GM18507 (cell line): Measurements from ENCODE around the gene GRM2.
"Not testable (repeated sequence)": the region's sequence is repeated elsewhere in the genome, so short reads cannot be mapped to it uniquely, and the experiment has no call there.

ENCODE experiments used
- DNase-seq: peaks from one replicate; pipeline ENCODE4 v3.0.0; 2011; ENCODE audit warnings: low read depth; ENCODE audit not compliant: insufficient read length; ENCODE audit errors: extremely low spot score
- FAIRE-seq: peaks from 2 replicates; lab custom pipeline; 2011; peaks lifted over from hg19 to GRCh38; lab: Jason Lieb, UNC

The GRM2 gene

DNA sequence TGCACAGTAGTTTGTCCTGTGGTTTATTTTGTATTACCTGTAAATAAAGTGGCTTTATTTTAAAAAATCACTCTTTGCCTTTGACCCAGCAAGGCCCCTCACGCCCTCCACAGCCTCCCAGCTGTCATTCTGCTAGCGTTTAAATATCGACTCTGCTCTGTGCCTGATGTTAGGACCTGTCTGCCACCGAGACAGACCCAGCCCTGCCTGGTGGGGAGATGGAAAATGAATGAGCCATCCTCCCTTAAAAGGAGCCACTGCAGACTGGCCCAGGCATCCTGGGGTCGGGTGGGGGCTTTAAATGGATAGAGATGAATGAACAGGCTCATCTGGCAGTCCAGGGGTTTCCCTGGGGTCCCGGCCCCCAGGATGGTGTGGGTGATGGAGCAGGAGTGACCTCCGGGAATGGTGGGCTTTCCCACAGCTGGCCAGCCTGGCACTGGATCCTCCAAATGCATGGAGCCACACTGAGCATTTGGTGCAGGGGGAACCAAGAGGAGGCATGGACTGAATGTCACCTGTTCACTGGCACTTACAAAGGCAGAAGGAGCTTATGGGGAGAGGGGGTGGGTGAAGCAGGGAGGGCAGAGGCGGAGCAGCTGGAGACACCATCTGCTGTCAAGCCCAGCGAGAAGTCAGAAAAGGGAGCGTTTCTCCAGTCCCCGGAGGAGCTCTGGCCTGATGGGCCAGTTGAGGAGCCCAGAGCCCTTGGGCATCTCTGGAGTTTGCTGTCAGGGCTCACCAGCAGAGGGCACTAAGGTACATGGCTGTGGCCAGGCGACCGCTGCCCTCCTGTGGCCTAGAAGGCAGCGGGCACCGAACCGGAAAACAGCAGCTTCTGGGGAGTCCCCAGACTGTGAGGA, 11.9 kb downstream of the GRM2 start:
- peak; percentile 91 for FAIRE-seq
- peak; percentile 72 for DNase-seq

DNA sequence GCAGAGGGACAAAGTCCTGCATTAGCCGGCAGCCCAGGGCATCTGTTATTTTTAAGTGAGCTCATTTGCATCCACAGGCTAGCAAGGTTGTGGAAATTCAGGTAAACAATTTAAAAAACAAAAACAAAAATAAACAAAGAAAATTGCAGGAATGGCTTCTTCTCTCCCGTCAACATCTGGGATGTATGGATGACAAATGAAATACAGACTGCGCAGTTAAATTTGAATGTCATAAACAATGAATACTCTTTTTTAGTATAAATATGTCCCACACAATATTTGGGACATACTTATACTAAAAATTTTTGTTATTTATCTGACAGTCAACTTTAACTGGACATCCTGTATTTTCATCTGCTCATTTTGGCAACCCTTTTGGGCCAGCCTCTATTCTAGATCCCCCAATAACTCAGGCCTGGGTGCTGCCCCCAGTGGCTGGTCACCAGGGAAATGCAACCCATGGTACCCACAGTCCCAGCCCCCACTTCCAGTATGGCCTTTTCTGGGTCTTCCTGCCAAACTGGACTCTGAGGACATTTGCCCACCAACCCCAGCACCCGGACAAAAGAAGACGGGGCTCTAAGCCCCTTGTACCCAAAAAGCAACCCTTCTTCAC, 12.7 kb downstream of the GRM2 start:
- no peak for DNase-seq
- FAIRE-seq: no peak

DNA sequence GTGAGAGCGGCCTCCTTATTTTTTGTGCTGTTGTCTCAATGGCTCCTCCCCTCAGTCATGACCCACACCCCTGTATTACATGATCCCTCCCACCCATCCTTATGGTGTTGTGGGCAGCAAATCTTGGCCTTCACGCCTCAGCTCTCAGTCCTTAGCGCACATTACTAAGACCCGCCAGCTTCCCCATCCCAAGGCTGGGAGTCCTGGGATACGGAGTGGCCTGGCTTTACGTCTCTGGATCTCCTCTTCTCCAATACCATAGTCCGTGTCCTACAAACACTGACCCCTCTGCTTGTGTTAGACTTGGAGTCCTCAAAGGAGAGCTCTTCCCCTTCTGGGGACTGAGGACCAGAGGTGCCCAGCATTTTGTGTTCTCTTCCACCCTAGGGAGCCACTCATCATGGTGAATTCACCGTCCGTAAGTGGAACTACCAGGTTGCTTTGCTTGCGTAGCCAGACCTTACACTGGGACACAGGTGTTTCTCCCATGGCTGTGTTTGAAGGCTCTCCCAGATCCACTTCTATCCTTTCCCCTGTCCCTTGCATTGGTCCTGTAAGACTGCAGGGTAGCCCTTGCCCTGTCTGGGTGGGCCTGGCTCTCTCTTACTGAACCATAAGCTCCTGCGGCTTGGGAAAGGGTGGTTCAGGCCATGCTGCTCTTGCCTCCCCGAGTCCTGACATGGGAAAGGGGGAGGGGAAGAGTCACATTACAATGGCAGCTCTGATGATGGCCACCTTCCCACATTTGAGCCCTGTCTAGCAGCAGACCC, 13.6 kb downstream of the GRM2 start:
- FAIRE-seq (no peak), DNase-seq (no peak)

DNA sequence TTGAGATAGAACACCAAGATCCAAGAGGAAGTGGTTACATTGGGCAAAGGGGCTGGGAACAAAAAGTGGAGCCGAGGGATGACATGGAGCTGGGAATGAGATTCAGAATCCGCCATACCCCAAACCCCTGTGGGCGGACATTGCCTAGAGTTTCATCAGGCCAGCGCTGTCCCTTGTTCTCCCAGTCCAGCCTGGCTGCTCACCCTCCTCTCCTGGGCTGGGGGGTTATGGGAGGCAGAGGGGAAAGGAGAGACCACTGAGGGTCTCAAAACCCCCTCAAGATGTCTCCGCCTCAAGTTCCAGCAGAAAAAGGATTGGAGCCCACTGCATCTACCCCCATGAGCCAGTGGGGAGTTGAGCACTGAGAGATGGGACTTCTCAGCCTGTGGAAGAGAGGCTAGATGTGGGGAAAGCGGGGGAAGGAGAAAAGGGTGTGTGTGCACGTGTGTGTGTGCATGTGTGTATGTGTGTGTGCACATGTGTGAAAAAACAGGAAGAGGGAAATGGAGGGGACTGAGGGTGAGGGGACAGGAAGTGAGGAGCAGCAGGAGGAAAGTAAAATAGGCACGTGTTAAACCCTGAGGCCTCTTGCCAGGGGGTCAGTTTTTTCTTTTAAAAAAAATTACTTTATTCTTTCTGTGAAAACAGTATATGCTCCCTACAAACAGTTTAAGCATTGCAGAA, 14.3 kb downstream of the GRM2 start:
- no peak for FAIRE-seq
- no peak for DNase-seq

DNA sequence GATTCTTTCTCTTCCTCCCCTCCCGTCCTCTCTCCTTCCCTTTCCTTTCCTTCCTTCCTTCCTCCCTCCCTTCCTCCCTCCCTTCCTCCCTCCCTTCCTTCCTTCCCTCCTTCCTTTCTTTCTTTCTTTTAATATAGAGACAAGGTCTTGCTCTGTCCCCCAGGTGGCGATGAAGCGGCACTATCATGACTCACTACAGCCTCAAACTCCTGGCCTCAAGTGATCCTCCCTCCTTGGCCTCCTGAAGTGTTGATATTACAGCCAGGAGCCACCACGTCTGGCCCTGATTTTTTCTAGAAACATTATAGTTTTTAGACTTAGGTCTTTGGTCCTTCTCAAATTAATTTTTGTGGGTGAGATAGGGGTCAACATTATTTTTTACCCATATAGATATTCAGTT, 15.5 kb downstream of the GRM2 start:
- FAIRE-seq (no peak), DNase-seq (no peak)

DNA sequence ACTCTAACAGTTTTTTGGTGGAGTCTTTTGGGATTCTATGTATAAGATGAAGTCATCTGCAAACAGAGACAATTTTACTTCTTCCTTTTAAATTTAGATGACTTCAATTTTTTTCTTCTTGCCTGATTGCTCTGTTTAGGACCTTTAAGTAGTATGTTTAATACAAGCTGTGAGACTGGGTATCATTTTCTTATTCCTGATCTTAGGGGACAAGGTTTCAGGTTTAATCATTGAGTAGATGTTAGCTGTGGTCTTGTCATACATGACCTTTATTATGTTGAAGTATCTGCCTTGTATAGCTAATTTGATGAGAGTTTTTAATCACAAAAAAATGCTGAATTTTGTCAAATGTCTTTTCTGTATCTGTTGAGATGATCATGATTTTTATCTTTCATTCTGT, 20.6 kb downstream of the GRM2 start:
- DNase-seq: no peak
- FAIRE-seq: no peak

DNA sequence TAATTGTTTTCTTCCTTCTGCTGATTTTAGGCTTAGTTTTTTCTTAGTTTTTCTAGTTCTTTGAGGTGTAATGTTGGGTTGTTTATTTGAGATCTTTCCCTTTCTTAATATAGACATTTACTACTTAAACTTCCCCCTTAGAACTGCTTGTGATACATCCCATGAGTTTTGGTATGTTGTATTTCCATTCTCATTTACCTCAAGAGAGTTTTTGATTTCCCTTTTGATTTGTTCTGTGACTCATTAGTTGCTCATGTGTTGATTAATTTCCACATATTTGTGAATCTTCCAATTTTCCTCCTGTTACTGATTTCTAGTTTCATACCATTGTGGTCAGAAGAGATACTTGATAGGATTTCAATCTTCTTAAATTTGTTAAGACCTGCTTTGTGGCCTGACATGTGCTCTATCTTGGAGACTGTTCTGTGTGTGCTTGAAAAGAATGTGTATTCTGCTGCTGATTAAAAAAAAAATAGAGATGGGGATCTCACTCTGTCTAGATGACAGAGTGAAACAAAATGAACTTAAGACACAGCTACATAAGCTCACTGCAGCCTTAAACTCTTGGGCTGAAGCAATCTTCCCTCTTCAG, 22.3 kb downstream of the GRM2 start:
- FAIRE-seq (no peak), DNase-seq (no peak)

DNA sequence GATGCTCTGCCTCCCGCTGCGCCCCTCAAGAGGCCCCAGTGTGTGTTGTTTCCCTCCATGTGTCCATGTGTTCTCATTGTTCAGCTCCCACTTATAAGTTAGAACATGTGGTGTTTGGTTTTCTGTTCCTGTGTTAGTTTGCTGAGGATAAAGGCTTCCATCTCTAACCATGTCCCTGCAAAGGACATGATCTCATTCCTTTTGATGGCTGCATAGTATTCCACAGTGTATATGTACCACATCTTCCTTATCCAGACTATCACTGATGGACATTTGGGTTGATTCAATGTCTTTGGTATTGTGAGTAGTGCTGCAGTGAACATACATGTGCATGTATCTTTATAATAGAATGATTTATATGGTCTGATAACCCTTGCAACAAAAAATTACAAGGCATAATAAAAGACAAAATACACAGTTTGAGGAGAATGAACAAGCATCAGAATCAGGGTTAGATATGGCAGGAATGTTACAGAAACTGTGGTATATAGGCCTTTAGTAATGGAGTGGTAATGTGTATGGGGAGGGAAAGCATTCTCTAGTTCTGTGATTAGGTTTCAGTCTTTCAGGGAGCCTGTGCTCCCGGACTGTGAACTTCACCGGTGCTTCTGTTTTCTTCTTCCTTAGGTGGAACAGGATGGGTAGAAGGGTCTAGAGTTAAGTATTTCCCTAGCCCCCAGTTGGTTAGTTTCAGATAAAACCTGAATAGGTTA, 27.1 kb downstream of the GRM2 start:
- no peak for FAIRE-seq

DNA sequence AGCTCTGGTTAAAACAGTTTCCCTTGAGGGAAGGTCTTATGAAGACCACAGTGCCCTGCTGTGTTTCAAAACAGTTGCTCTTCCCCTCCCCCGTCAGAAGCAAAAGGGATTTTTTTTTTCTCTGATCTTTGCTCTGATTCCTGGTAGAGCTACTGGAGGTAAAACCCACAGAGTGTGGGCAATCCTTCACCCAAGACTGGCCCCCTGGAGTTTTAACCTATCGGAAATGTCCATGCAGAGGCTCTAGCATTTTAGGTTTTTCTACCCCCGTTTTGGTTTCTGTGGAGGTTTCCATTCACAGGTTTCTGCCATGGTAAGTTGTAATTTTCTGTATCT, 27.7 kb downstream of the GRM2 start:
- FAIRE-seq (peak; percentile 21), DNase-seq (no peak)

More for the DNA sequence above, 27.1 kb downstream of the GRM2 start:
- DNase-seq: no peak

DNA sequence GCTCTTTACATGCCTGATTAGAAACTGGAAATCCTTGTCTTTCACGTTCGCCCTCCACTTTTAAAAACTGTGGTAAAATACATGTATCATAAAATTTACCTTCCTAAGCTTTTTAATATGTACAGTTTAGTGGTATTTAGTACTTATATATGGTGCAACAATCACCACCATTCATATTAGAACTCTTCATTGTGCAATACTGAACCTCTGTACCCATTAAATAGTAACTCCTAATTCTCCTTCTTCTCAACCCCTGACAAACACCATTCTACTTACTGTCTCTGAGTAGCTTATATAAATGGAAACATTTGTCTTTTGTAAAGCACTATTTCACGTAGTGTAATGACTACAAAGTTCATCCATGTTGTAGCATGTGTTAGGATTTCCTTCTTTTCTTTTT, 28.2 kb downstream of the GRM2 start:
- FAIRE-seq (no peak), DNase-seq (no peak)

DNA sequence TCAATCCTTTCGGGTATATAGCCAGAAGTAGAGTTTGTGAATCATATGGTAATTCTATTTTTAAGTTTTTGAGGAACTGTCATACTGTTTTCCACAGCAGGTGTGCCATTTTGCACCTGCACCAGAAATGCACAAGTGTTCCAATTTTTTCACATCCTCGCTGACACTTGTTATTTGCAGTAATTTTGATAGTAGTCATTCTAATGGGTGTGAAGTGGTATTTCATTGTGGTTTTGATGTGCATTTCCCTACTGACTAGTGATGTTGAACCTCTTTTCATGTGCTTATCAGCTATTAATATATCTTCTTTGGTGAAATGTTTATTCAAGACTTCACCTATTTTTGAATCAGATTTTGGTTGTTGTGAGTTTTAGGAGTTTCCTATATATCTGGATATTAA, 29.1 kb downstream of the GRM2 start:
- FAIRE-seq: no peak
- DNase-seq: no peak

DNA sequence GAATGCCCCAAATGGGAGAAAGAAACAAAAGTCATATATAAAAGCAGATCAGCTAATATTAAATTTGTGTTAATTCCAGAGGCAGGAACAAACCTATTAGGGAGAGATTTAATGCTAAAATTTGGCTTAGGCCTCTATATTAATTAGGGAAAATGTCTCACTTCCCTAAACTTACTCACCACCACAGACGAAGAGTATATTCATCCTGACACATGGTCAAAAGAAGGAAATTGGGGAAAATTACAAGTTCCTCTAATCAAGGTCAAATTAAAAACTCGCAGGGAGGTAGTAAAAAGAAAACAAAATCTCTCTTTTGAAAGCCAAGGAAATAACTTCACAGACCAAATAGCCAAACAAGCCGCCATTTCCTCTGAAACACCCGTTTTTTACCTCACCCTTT, 32.2 kb downstream of the GRM2 start:
- no peak for FAIRE-seq
- no peak for DNase-seq

DNA sequence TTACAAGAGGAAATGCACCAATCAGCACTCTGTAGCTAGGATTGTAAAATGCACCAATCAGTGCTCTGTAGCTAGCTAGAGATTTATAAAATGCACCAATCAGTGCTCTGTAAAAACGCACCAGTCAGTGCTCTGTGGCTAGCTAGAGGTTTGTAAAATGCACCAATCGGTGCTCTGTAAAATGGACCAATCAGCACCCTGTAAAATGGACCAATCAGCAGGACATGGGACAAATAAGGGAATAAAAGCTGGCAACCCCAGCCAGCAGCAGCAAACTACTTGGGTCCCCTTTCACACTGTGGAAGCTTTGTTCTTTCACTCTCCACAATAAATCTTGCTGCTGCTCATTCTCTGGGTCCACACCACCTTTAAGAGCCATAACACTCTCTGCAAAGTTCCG, 35.5 kb downstream of the GRM2 start:
- DNase-seq, FAIRE-seq: not testable (repeated sequence)

DNA sequence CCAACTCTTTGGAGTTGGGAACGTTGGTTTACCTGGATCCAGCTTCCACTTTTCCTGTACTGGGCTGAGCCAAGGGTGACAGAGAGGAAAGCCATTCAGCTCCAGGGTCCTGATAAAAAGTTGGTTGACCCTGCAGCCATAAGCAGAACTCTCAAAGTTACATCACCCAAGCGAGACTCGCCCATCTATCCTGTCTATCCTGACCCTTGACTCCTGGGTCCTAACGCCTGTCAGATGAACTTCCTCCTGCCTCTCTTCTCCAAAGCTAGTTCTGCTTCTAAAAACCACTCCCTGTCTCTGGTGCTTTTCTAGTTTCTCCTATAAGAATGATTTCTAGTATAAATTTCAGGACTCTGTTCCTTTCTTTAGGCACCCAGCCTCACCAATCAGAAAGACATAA, 36.1 kb downstream of the GRM2 start:
- not testable (repeated sequence) for FAIRE-seq, DNase-seq

DNA sequence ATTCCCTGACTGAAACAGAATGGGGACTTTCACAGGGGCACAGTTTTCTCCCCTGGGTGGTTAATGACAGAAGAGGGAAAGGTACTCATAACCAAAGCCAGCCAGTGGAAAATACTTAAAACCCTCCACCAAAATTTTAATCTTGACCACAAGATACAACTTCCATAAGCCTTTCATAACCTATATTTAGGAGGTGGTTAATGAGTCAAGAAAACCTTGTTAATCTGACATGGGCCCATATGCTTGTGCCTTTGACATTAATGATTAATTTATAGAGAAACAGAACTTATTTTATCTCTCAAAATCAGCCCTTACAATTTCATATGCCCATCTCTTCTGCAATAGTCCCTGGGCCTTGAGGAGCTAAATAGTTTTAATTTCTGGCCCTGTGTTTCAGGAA, 41.0 kb downstream of the GRM2 start:
- DNase-seq (no peak), FAIRE-seq (no peak)

DNA sequence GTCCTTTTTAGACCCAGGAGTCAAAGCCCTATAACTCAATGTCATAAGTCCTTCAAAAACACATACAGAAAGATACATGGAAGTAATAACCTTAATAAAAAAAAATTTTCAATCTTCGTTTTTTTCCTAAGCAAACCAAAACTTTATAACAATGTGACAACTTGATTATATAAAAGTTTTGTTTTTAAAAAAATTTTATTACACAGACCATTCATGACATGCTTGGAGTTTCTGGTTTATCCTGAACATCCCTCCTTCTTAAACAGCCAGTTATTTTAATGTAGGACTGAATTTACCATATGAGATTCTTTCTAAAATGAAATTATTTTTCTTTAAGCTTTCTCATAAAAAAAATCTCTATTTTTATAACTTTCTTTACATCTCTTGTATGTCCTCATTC, 41.5 kb downstream of the GRM2 start:
- no peak for FAIRE-seq
- no peak for DNase-seq

DNA sequence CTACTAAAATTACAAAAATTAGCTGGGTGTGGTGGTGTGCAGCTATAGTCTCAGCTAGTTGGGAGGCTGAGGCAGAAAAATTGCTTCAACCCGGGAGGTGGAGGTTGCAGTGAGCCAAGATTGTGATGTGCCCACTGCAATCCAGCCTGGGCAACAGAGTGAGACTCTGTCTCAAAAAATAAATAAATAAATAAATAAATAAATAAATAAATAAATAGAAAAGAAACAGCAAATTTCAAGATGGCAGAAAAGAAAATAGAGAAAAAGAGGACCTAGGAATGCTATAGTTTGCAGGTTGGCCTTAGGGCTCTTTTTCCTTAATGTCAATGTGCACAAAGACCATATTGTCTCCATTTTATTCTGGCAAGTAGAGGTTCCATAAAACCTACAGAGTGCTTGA, 44.0 kb downstream of the GRM2 start:
- no peak for FAIRE-seq
- no peak for DNase-seq

DNA sequence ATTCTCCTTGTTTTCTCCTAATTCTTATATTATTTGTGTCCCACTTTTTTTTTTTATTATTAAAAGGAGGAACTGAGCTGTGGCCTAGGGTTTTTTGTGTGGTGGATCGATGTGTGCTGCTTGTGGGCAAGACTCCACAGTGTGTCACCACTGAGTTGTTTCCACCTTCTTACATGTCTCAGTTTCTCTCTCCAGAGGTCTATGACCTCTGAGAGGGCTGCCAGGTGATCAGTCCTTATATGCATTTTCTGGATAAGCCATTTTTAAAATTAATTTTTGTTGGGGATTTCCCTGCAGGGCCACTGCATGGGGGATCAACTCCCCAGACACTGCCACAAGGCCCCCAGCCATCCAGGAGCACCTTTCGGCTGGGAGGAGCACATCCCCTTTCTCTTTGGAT, 44.4 kb downstream of the GRM2 start:
- DNase-seq (no peak), FAIRE-seq (peak; percentile 58)
